Muscle of back (tissue), 13 donors: ENCODE data around the gene TUBB8B. TPM values are rescaled to one million over a fixed set of nuclear protein-coding genes. Genes with fewer than 3 reads are reported as not detected.
A peak's percentile ranks its signal among the peaks of the same experiment; 100 is the strongest.
"Not testable (repeated sequence)": the region's sequence is repeated elsewhere in the genome, so short reads cannot be mapped to it uniquely, and the experiment has no call there.

Source experiments
- DNase-seq, 3 donors: peaks; one replicate each; pipeline versions ENCODE4 v3.0.0 to v3.0.0-alpha.2; 2013
- long read RNA-seq, 9 donors: transcript quantifications; one replicate each; lab custom pipeline, GENCODE V29; 2026
- polyA plus RNA-seq, 10 donors: library from polyadenylated mRNA; unstranded; fragments of 120-200 nt; gene quantifications; one replicate each; pipeline ENCODE4 v1.2.1, GENCODE V29; 2013; ENCODE audit not compliant: insufficient read length in 10 of 10

The TUBB8B gene
- under 1 TPM in 1 of 10 donors, not detected in 9; 0.27 TPM for polyA plus RNA-seq
- long read RNA-seq, donor 1 = 0 reads
- long read RNA-seq, donor 2 = 0 reads
- long read RNA-seq, donor 3 = 0 reads
- long read RNA-seq, donor 4 = 0 reads
- long read RNA-seq, donor 5 = 0 reads
- long read RNA-seq, donor 6 = 0 reads
- long read RNA-seq, donor 7 = 0 reads
- long read RNA-seq, donor 8 = 0 reads
- long read RNA-seq, donor 9 = 0 reads

GRCh38 chr18:49176-49665 lies at the start of gene TUBB8B:
TSS of gene TUBB8B (minus strand) at chr18:49615. CDS start at chr18:49557, 58 bp downstream.
- not testable (repeated sequence) for DNase-seq

- not testable (repeated sequence) for DNase-seq
Measured at GRCh38 chr18:97252-97914, 48.0 kb upstream of the TUBB8B start.

GRCh38 chr18:96767-97131 lies 47.3 kb upstream of the TUBB8B start:
- DNase-seq = not testable (repeated sequence)

GRCh38 chr18:96101-96766 lies 46.8 kb upstream of the TUBB8B start:
- not testable (repeated sequence) for DNase-seq

- not testable (repeated sequence) for DNase-seq
Measured at GRCh38 chr18:95580-95979, 46.2 kb upstream of the TUBB8B start.

GRCh38 chr18:93897-94408 lies 44.5 kb upstream of the TUBB8B start:
- not testable (repeated sequence) for DNase-seq

GRCh38 chr18:91561-91960 lies 42.1 kb upstream of the TUBB8B start:
- not testable (repeated sequence) for DNase-seq

- not testable (repeated sequence) for DNase-seq
Measured at GRCh38 chr18:90396-91193, 41.2 kb upstream of the TUBB8B start.

- not testable (repeated sequence) for DNase-seq
Measured at GRCh38 chr18:89124-89523, 39.7 kb upstream of the TUBB8B start.

- DNase-seq = not testable (repeated sequence)
Measured at GRCh38 chr18:84801-85200, 35.4 kb upstream of the TUBB8B start.

- DNase-seq = not testable (repeated sequence)
Measured at GRCh38 chr18:82626-83209, 33.3 kb upstream of the TUBB8B start.

- DNase-seq = not testable (repeated sequence)
Measured at GRCh38 chr18:80881-81280, 31.5 kb upstream of the TUBB8B start.

- not testable (repeated sequence) for DNase-seq
Measured at GRCh38 chr18:80202-80601, 30.8 kb upstream of the TUBB8B start.

- DNase-seq = not testable (repeated sequence)
Measured at GRCh38 chr18:75525-76160, 26.2 kb upstream of the TUBB8B start.

- not testable (repeated sequence) for DNase-seq
Measured at GRCh38 chr18:73181-73777, 23.9 kb upstream of the TUBB8B start.

- not testable (repeated sequence) for DNase-seq
Measured at GRCh38 chr18:67701-68100, 18.3 kb upstream of the TUBB8B start.

GRCh38 chr18:64279-64678 lies 14.9 kb upstream of the TUBB8B start:
- DNase-seq = not testable (repeated sequence)

- peak in 1 of 3 donors; percentile 14 for DNase-seq
Measured at GRCh38 chr18:63656-64055, 14.2 kb upstream of the TUBB8B start.

- not testable (repeated sequence) for DNase-seq
Measured at GRCh38 chr18:54388-54787, 5.0 kb upstream of the TUBB8B start.

GRCh38 chr18:48696-49095 lies 719 bp downstream of the TUBB8B start:
- not testable (repeated sequence) for DNase-seq
